Naive thymus-derived CD4-positive, alpha-beta T cell (primary cell): ENCODE measurements around the gene SLC45A3. TPM values are rescaled to one million over a fixed set of nuclear protein-coding genes. Genes with fewer than 3 reads are reported as not detected.

Experiments used
- ATAC-seq: fragments of 150-1000 bp; cut with Tn5 transposase; 2 replicates; pipeline ENCODE4 v1.10.0; 2021; ENCODE audit warnings: mild to moderate bottlenecking, moderate library complexity
- CTCF ChIA-PET: fragments of 350-600 bp; sonication (Branson Sonifier 250); formaldehyde crosslinking; loops from one replicate; lab custom pipeline; 2021; ENCODE audit warnings: antibody characterized with exemption; lab: Charles Lee
- POLR2A ChIA-PET: fragments of 350-600 bp; sonication (Branson Sonifier 250); formaldehyde crosslinking; loops from one replicate; lab custom pipeline; 2021; ENCODE audit warnings: antibody characterized with exemption, inconsistent platforms; lab: Charles Lee
- DNase-seq, 9 donors: peaks; one replicate each; pipeline versions ENCODE4 v3.0.0 to v3.0.0-alpha.2; 2020 to 2022; ENCODE audit warnings: mixed read lengths in 1 of 9
- H3K27ac ChIP-seq: one replicate; pipeline ENCODE4 v1.7.0; 2013; ENCODE audit warnings: mild to moderate bottlenecking, low read depth, low read length, moderate library complexity
- H3K27me3 ChIP-seq, 2 donors: one replicate each; pipeline ENCODE4 v1.7.0; 2013; ENCODE audit warnings: low read length in 2 of 2, mild to moderate bottlenecking in 2 of 2, moderate library complexity in 2 of 2; ENCODE audit not compliant: control insufficient read depth in 2 of 2, insufficient read depth in 2 of 2
- H3K36me3 ChIP-seq, 3 experiments: 1 replicate in 2 of 3; 2 replicates in 1 of 3; pipeline ENCODE4 v1.7.0; 2013; ENCODE audit warnings: low read length in 3 of 3, mild to moderate bottlenecking in 3 of 3, moderate library complexity in 1 of 3; ENCODE audit not compliant: insufficient read depth in 3 of 3, control insufficient read depth in 2 of 3
- H3K4me1 ChIP-seq, 2 donors: one replicate each; pipeline ENCODE4 v1.7.0; 2013; ENCODE audit warnings: low read length in 2 of 2, mild to moderate bottlenecking in 2 of 2, moderate library complexity in 1 of 2; ENCODE audit not compliant: control insufficient read depth in 2 of 2, insufficient read depth in 2 of 2
- H3K4me3 ChIP-seq: 2 replicates; pipeline ENCODE4 v1.7.0; 2013; ENCODE audit warnings: mild to moderate bottlenecking, low read length
- H3K9me3 ChIP-seq, 3 experiments: 1 replicate in 2 of 3; 2 replicates in 1 of 3; pipeline ENCODE4 v1.7.0; 2013; ENCODE audit warnings: low read length in 3 of 3; ENCODE audit not compliant: control insufficient read depth in 2 of 3
- H3K27ac Mint-ChIP-seq, 9 donors: one replicate each; pipeline ENCODE4 v1.8.0; 2020 to 2022; ENCODE audit warnings: mixed read lengths in 9 of 9, mild to moderate bottlenecking in 8 of 9, moderate library complexity in 5 of 9, inconsistent platforms in 2 of 9
- H3K27me3 Mint-ChIP-seq, 5 donors: one replicate each; pipeline ENCODE4 v1.8.0; 2021 to 2022; ENCODE audit warnings: mixed read lengths in 5 of 5, mild to moderate bottlenecking in 1 of 5
- H3K36me3 Mint-ChIP-seq, 5 donors: one replicate each; pipeline ENCODE4 v1.8.0; 2020 to 2022; ENCODE audit warnings: mixed read lengths in 5 of 5, mild to moderate bottlenecking in 3 of 5, inconsistent platforms in 1 of 5
- H3K4me1 Mint-ChIP-seq, 7 donors: one replicate each; pipeline ENCODE4 v1.8.0; 2020 to 2022; ENCODE audit warnings: mixed read lengths in 7 of 7, mild to moderate bottlenecking in 3 of 7, inconsistent platforms in 1 of 7
- H3K4me3 Mint-ChIP-seq, 10 donors: one replicate each; pipeline ENCODE4 v1.8.0; 2020 to 2022; ENCODE audit warnings: mild to moderate bottlenecking in 10 of 10, mixed read lengths in 10 of 10, moderate library complexity in 6 of 10, inconsistent platforms in 2 of 10
- H3K9me3 Mint-ChIP-seq, 11 donors: one replicate each; pipeline ENCODE4 v1.8.0; 2020 to 2022; ENCODE audit warnings: mixed read lengths in 11 of 11, mild to moderate bottlenecking in 4 of 11, inconsistent platforms in 1 of 11, moderate library complexity in 1 of 11
- intact Hi-C, 2 donors: fragments of 100-400 bp; cut with micrococcal nuclease; formaldehyde crosslinking; loops; one replicate each; pipeline ENCODE4 v1.15.1; 2023
- polyA plus RNA-seq, 2 donors: library from polyadenylated mRNA; unstranded; fragments of 300-500 nt; fragmentation: Illumina TruSeq; gene quantifications; one replicate each; pipeline ENCODE4 v1.2.3, GENCODE V29; 2021
- total RNA-seq, 6 experiments: library from RNA in 5 of 6; stranded (reverse) in 5 of 6; gene quantifications; 1 replicate in 5 of 6; 2 replicates in 1 of 6; pipeline ENCODE4 v1.2.3 and lab custom pipeline; 2021 to 2026

Gene SLC45A3
- total and polyA plus RNA-seq, 7 experiments from 2014 or later = 0.10 to 8.7 (median 0.54) TPM; not detected in 2

GRCh38 chr1:205663286-205663936 is 16.9 kb downstream of the SLC45A3 start:
- no peaks in the 10 kb centered on the region for H3K4me1 ChIP-seq
- peaks cover 0 to 7% (median 6%) of the 10 kb centered on the region in 5 donors for H3K27me3 Mint-ChIP-seq
- no peak overlapping the region for H3K4me3 Mint-ChIP-seq
- no peak overlapping the region for H3K27ac Mint-ChIP-seq
- H3K36me3 Mint-ChIP-seq = no peaks in the 10 kb centered on the region
- H3K4me3 ChIP-seq = no peak overlapping the region
- CTCF ChIA-PET = interaction anchor here (0.6 to 10.0 kb wide), 2 partner anchors 70 to 1804 kb away, joined by 4 to 315 read pairs; no protein-coding TSS in a partner anchor
- POLR2A ChIA-PET = no interaction called here
- H3K9me3 Mint-ChIP-seq = no peaks in the 10 kb centered on the region
- intact Hi-C loops = no loop called here
- no peaks in the 10 kb centered on the region for H3K27me3 ChIP-seq
- H3K36me3 ChIP-seq = no peaks in the 10 kb centered on the region
- DNase-seq (no peak), ATAC-seq (peak; percentile 39)
- H3K4me1 Mint-ChIP-seq = peaks cover 0 to 7% (median 0%) of the 10 kb centered on the region in 7 donors
- H3K9me3 ChIP-seq = no peaks in the 10 kb centered on the region
- H3K27ac ChIP-seq = no peak overlapping the region

- POLR2A ChIA-PET = interaction anchor here (1.2 kb wide), 1 partner anchor 71 kb away, joined by 5 read pairs; no protein-coding TSS in a partner anchor
- Mint-ChIP-seq H3K9me3 (no peaks in the 10 kb centered on the region), H3K27me3 (peaks cover 0 to 2% (median 0%) of the 10 kb centered on the region in 5 donors), H3K36me3 (no peaks in the 10 kb centered on the region), H3K4me1 (peaks cover 0 to 7% (median 0%) of the 10 kb centered on the region in 7 donors), H3K4me3 (no peak overlapping the region), H3K27ac (no peak overlapping the region)
- no peak for DNase-seq
- H3K27ac ChIP-seq = no peak overlapping the region
- CTCF ChIA-PET = interaction anchor here (0.7 to 10.0 kb wide), 3 partner anchors 15 to 140 kb away, joined by 3 to 315 read pairs (median 3); no protein-coding TSS in a partner anchor
- H3K4me3 ChIP-seq = no peak overlapping the region
- no peaks in the 10 kb centered on the region for H3K9me3 ChIP-seq
- ATAC-seq = no peak
- H3K36me3 ChIP-seq = no peaks in the 10 kb centered on the region
- H3K4me1 ChIP-seq = no peaks in the 10 kb centered on the region
- no peaks in the 10 kb centered on the region for H3K27me3 ChIP-seq
- intact Hi-C loops = no loop called here
These were observed 17.5 kb downstream of the SLC45A3 start for GRCh38 chr1:205662791-205663190.

- no peak overlapping the region for H3K4me3 ChIP-seq
- H3K27ac Mint-ChIP-seq = no peak overlapping the region
- ATAC-seq (no peak), DNase-seq (no peak)
- intact Hi-C loops = no loop called here
- H3K27ac ChIP-seq = no peak overlapping the region
- peaks cover 0 to 11% (median 0%) of the 10 kb centered on the region in 7 donors for H3K4me1 Mint-ChIP-seq
- H3K27me3 Mint-ChIP-seq = peaks cover 0 to 5% (median 0%) of the 10 kb centered on the region in 5 donors
- ChIA-PET POLR2A (interaction anchor here (1.2 kb wide), 1 partner anchor 70 kb away, joined by 5 read pairs; no protein-coding TSS in a partner anchor), CTCF (interaction anchor here (0.7 to 10.0 kb wide), 6 partner anchors 16 to 314 kb away, joined by 3 to 315 read pairs (median 4); no protein-coding TSS in a partner anchor)
- H3K4me1 ChIP-seq = no peaks in the 10 kb centered on the region
- no peaks in the 10 kb centered on the region for H3K27me3 ChIP-seq
- H3K9me3 ChIP-seq = no peaks in the 10 kb centered on the region
- no peaks in the 10 kb centered on the region for H3K36me3 Mint-ChIP-seq
- H3K4me3 Mint-ChIP-seq = no peak overlapping the region
- H3K36me3 ChIP-seq = no peaks in the 10 kb centered on the region
- H3K9me3 Mint-ChIP-seq = no peaks in the 10 kb centered on the region
These were observed 18.1 kb downstream of the SLC45A3 start for GRCh38 chr1:205662135-205662738.

- no peaks in the 10 kb centered on the region for H3K9me3 Mint-ChIP-seq
- POLR2A ChIA-PET = interaction anchor here (1.2 kb wide), 1 partner anchor 69 kb away, joined by 5 read pairs; no protein-coding TSS in a partner anchor
- H3K27me3 ChIP-seq = no peaks in the 10 kb centered on the region
- intact Hi-C loops = no loop called here
- H3K4me3 Mint-ChIP-seq = no peak overlapping the region
- no peaks in the 10 kb centered on the region for H3K9me3 ChIP-seq
- no peak overlapping the region for H3K27ac ChIP-seq
- H3K36me3 ChIP-seq = no peaks in the 10 kb centered on the region
- no peaks in the 10 kb centered on the region for H3K4me1 ChIP-seq
- ATAC-seq (no peak), DNase-seq (no peak)
- H3K36me3 Mint-ChIP-seq = no peaks in the 10 kb centered on the region
- no peak overlapping the region for H3K4me3 ChIP-seq
- H3K27ac Mint-ChIP-seq = no peak overlapping the region
- CTCF ChIA-PET = interaction anchor here (1.1 to 10.0 kb wide), 7 partner anchors 16 to 318 kb away, joined by 3 to 315 read pairs (median 24); no protein-coding TSS in a partner anchor
- H3K27me3 Mint-ChIP-seq = peaks cover 0 to 5% (median 0%) of the 10 kb centered on the region in 5 donors
- H3K4me1 Mint-ChIP-seq = peaks cover 0 to 11% (median 0%) of the 10 kb centered on the region in 7 donors
These were observed 18.7 kb downstream of the SLC45A3 start for GRCh38 chr1:205661429-205662134.

- Mint-ChIP-seq H3K36me3 (no peaks in the 10 kb centered on the region), H3K27me3 (peaks cover 0 to 5% (median 0%) of the 10 kb centered on the region in 5 donors), H3K9me3 (no peaks in the 10 kb centered on the region), H3K4me1 (peaks cover 0 to 11% (median 0%) of the 10 kb centered on the region in 7 donors), H3K27ac (no peak overlapping the region), H3K4me3 (no peak overlapping the region)
- H3K36me3 ChIP-seq = no peaks in the 10 kb centered on the region
- no peaks in the 10 kb centered on the region for H3K9me3 ChIP-seq
- POLR2A ChIA-PET = interaction anchor here (0.7 to 1.0 kb wide), 2 partner anchors 148 to 326 kb away, joined by 3 read pairs; no protein-coding TSS in a partner anchor
- no peaks in the 10 kb centered on the region for H3K4me1 ChIP-seq
- CTCF ChIA-PET = interaction anchor here (1.0 to 10.0 kb wide), 8 partner anchors 12 to 319 kb away, joined by 3 to 315 read pairs (median 34); no protein-coding TSS in a partner anchor
- intact Hi-C loops = no loop called here
- no peaks in the 10 kb centered on the region for H3K27me3 ChIP-seq
- no peak overlapping the region for H3K4me3 ChIP-seq
- no peak overlapping the region for H3K27ac ChIP-seq
- no peak for DNase-seq
- no peak for ATAC-seq
These were observed 19.9 kb downstream of the SLC45A3 start for GRCh38 chr1:205660361-205660760.
